Amniotic stem cell (primary cell): Measurements from ENCODE around the gene TSTD2.

Experiments used
- DNase-seq: peaks from one replicate; lab custom pipeline; 2025; lab: John Stamatoyannopoulos, UW

The TSTD2 gene

GRCh38 chr9:97562542-97562941, 70.6 kb downstream of the TSTD2 start:
- DNase-seq, result no peak

DNA sequence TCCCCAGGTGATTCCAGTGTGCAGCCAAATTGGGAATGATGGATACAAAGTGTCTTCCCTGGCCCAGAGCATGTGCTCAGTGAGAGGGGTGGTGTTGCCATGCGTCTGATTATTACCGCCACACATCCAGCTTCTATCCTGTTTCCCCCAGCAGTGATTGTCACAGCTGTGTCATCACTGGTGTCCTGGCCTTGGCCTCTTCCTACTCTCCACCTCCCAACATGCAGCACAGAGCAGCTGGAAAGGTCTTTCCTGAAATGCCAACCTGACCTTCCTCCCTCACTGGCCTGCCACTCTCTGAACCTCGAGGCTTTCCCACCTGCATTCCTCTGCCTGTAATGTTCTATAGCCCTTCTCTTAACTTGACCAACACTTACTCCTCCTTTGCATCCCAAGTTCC, 71.7 kb downstream of the TSTD2 start:
- DNase-seq, result no peak

DNA sequence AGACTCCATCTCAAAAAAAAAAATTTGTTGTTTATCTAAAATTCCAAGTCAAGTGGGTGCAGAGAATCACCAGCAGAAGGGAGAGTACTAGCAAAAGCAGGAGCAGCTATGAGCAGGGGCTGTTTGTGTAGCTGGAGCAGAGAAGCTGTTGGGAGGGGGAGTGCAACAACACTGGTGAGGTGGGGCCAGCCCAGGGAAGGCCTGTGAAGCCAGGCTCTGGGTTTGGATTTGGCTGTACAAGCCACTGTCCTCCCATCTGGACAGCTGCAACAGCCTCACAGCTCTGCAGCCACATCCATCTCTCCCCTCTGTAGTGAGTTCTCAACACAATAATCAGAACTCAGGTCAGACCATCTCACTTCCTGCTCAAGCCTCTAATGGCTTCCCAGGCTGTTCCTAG, 72.3 kb downstream of the TSTD2 start:
- no peak for DNase-seq

GRCh38 chr9:97560154-97560553, 73.0 kb downstream of the TSTD2 start:
- DNase-seq, result no peak

GRCh38 chr9:97559111-97559514, 74.1 kb downstream of the TSTD2 start:
- no peak for DNase-seq

GRCh38 chr9:97558701-97559101, 74.5 kb downstream of the TSTD2 start:
- DNase-seq, result no peak

- DNase-seq, result no peak
Observed at GRCh38 chr9:97557606-97558095, 75.5 kb downstream of the TSTD2 start.

DNA sequence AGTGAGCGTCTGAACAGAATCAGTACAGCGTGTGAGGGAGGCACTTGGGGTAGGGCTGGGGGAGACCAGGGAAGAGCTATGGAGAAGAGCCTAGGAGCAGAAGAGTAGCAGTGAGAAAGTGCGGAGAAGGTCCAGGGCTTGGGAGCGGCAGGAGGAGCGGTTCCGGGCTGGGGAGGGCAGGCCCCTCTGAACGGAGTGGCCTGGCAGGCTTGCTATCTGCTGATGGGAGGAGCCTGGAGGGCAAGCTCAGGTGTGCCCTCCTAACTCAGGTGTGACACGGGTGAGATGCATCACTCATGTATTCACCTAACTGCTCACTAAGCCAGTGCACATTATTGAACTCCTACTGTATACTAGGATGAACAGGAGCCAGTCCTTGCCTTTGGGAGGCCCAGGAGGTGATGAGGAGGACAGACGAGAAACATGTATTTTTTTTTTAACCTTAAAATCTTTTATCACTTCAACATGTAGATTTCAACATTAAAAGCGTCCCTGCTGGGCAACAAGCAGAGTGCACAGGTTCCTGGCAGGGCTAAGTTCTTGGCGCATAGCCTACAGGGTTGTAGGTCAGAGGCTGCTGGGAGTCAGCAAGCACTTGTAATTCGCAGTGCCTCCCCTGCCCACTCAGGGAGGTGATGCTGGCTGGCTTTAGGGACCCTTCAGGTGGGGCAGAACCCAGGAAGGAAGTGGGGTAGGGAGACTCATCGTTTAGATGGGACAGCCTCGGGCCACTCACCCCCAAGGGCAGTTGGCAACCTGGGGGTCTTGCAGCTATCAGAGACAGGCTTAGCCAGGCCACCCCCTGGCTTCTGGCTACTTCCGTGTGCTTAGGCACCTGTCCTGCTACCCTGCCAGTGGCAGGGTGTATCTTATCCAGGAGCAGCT, 76.2 kb downstream of the TSTD2 start:
- no peak for DNase-seq

- DNase-seq, result no peak
Observed at GRCh38 chr9:97556036-97556720, 77.0 kb downstream of the TSTD2 start.

- DNase-seq, result no peak
Observed at GRCh38 chr9:97555164-97555563, 78.0 kb downstream of the TSTD2 start.

GRCh38 chr9:97554566-97555075, 78.5 kb downstream of the TSTD2 start:
- no peak for DNase-seq

DNA sequence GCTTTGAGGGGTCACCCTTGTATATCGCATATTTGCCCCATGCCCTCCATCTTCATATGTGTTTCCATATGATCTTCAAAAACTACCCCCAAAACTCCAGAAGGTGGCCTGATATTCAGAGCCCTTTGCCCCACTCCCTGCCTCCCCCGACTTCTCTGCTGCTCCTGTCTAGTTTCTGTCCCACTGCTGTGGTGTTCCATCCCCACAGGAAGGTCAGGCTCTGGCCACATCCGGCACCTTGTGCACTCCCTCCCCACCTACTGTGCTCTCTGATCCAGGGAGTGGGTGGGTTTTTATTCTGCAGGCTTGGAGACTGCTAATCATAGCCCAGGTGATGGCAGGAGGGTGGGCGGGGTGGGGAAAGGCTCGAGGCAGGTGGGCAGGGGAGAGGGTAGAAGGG, 79.3 kb downstream of the TSTD2 start:
- DNase-seq, result no peak

DNA sequence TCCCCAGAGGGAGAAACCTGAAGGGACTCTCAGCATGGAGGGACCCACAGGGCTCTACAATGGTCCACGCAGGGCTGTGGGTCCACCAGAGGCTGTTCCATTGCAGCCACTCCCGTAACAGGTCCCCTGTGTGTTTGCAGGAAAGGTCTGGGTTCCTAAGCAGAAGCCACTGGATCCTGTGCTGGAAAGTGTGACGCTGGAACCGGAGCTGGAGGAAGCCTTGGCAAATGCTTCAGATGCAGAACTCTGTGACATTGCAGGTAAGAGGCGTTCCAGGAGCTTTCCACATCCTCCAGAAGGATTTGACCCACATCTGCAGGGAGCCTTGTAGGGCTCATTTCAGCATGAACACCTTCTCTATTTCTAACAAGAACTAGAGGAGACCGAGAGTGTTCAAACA, 80.0 kb downstream of the TSTD2 start:
- no peak for DNase-seq

DNA sequence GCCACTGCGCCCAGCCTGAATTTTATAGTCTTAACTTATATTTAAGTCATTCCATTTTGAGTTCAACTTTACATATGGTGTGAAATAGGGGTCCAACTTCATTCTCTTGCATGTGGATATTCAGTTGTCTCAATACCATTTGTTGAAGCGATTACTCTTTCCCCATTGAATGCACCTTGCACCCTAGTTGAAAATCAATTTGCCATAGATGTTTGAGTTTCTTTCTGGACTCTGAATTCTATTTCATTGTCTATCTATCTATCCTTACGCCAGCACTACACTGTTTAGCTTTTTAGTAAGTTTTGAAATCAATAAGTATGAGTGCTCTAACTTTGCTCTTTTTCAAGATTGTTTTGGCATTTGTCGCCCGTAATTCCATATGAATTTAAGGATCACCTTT, 81.9 kb downstream of the TSTD2 start:
- no peak for DNase-seq

GRCh38 chr9:97550386-97550785, 82.8 kb downstream of the TSTD2 start:
- no peak for DNase-seq
